Nephron (organoid): Measurements from ENCODE around the gene C3.

Experiments used
- H3K27ac Mint-ChIP-seq, 3 experiments: 2 replicates each; pipeline ENCODE4 v1.8.0; 2020; ENCODE audit warnings: mixed read lengths in 3 of 3, mild to moderate bottlenecking in 2 of 3, moderate library complexity in 1 of 3
- H3K27me3 Mint-ChIP-seq: 2 replicates; pipeline ENCODE4 v1.8.0; 2021; ENCODE audit warnings: low read depth, mild to moderate bottlenecking, moderate library complexity, mixed read lengths
- H3K36me3 Mint-ChIP-seq: 2 replicates; pipeline ENCODE4 v1.8.0; 2020; ENCODE audit warnings: low read depth, mixed read lengths
- H3K4me1 Mint-ChIP-seq: 2 replicates; pipeline ENCODE4 v1.8.0; 2020; ENCODE audit warnings: mixed read lengths
- H3K4me3 Mint-ChIP-seq, 3 experiments: 2 replicates each; pipeline ENCODE4 v1.8.0; 2020; ENCODE audit warnings: mild to moderate bottlenecking in 3 of 3, mixed read lengths in 3 of 3, moderate library complexity in 2 of 3
- H3K9me3 Mint-ChIP-seq: 2 replicates; pipeline ENCODE4 v1.8.0; 2020; ENCODE audit warnings: mixed read lengths
- CTCF ChIP-seq, 3 experiments: fragments of 200-600 bp; sonication (generic); IDR thresholded peaks; one replicate each; pipeline ENCODE4 v1.5.0; 2021; ENCODE audit warnings: antibody characterized with exemption in 3 of 3; ENCODE audit not compliant: unreplicated experiment in 3 of 3

Gene C3

GRCh38 chr19:6745965-6746364 is 25.5 kb upstream of the C3 start:
- Mint-ChIP-seq H3K4me1 (peaks cover 43% of the 10 kb centered on the region), H3K9me3 (no peaks in the 10 kb centered on the region), H3K27me3 (no peaks in the 10 kb centered on the region), H3K36me3 (peaks cover 70% of the 10 kb centered on the region), H3K27ac (peak overlapping the region; percentile 90 to 95 (median 94)), H3K4me3 (peak overlapping the region; percentile 70 to 73 (median 70))
- no peak for TF ChIP-seq CTCF (IDR thresholded peaks at IDR 0.05; ENCODE audit: unreplicated experiment in 3 of 3)

- no peak for TF ChIP-seq CTCF (IDR thresholded peaks at IDR 0.05; ENCODE audit: unreplicated experiment in 3 of 3)
- peaks cover 59% of the 10 kb centered on the region for H3K36me3 Mint-ChIP-seq
- H3K4me1 Mint-ChIP-seq: peaks cover 46% of the 10 kb centered on the region
- H3K27me3 Mint-ChIP-seq: no peaks in the 10 kb centered on the region
- peak overlapping the region; percentile 90 to 95 (median 94) for H3K27ac Mint-ChIP-seq
- H3K9me3 Mint-ChIP-seq: no peaks in the 10 kb centered on the region
- H3K4me3 Mint-ChIP-seq: peak overlapping the region; percentile 72 to 86 (median 81)
These were observed 24.2 kb upstream of the C3 start for GRCh38 chr19:6744381-6745301.

GRCh38 chr19:6743714-6744380 is 23.4 kb upstream of the C3 start:
- Mint-ChIP-seq H3K4me3 (peak overlapping the region; percentile 72 to 86 (median 81)), H3K27me3 (no peaks in the 10 kb centered on the region), H3K9me3 (no peaks in the 10 kb centered on the region), H3K36me3 (peaks cover 52% of the 10 kb centered on the region), H3K27ac (peak overlapping the region; percentile 88 to 95 (median 94)), H3K4me1 (peaks cover 52% of the 10 kb centered on the region)
- TF ChIP-seq CTCF (IDR thresholded peaks at IDR 0.05; ENCODE audit: unreplicated experiment in 3 of 3): no peak

GRCh38 chr19:6743066-6743465 is 22.6 kb upstream of the C3 start:
- Mint-ChIP-seq H3K27me3 (no peaks in the 10 kb centered on the region), H3K27ac (peak overlapping the region; percentile 88 to 95 (median 94)), H3K4me3 (peak overlapping the region; percentile 68 to 83 (median 82)), H3K36me3 (peaks cover 44% of the 10 kb centered on the region), H3K9me3 (no peaks in the 10 kb centered on the region), H3K4me1 (peaks cover 60% of the 10 kb centered on the region)
- no peak for TF ChIP-seq CTCF (IDR thresholded peaks at IDR 0.05; ENCODE audit: unreplicated experiment in 3 of 3)

- H3K9me3 Mint-ChIP-seq: no peaks in the 10 kb centered on the region
- H3K36me3 Mint-ChIP-seq: peaks cover 25% of the 10 kb centered on the region
- peak overlapping the region; percentile 86 to 90 (median 90) for H3K4me3 Mint-ChIP-seq
- H3K4me1 Mint-ChIP-seq: peaks cover 74% of the 10 kb centered on the region
- no peaks in the 10 kb centered on the region for H3K27me3 Mint-ChIP-seq
- H3K27ac Mint-ChIP-seq: peak overlapping the region; percentile 58 to 83 (median 72)
- no peak for TF ChIP-seq CTCF (IDR thresholded peaks at IDR 0.05; ENCODE audit: unreplicated experiment in 3 of 3)
These were observed 20.3 kb upstream of the C3 start for GRCh38 chr19:6740589-6741343.
